HG03039 (cell line): ENCODE data around the gene SIX6.
"Not testable (repeated sequence)": the region's sequence is repeated elsewhere in the genome, so short reads cannot be mapped to it uniquely, and the experiment has no call there.

Source experiments
- ATAC-seq: cut with Tn5 transposase; IDR thresholded peaks from one replicate; pipeline ENCODE4 v1.9.1; 2021; ENCODE audit warnings: mild to moderate bottlenecking, moderate library complexity; ENCODE audit not compliant: unreplicated experiment

Gene SIX6

DNA sequence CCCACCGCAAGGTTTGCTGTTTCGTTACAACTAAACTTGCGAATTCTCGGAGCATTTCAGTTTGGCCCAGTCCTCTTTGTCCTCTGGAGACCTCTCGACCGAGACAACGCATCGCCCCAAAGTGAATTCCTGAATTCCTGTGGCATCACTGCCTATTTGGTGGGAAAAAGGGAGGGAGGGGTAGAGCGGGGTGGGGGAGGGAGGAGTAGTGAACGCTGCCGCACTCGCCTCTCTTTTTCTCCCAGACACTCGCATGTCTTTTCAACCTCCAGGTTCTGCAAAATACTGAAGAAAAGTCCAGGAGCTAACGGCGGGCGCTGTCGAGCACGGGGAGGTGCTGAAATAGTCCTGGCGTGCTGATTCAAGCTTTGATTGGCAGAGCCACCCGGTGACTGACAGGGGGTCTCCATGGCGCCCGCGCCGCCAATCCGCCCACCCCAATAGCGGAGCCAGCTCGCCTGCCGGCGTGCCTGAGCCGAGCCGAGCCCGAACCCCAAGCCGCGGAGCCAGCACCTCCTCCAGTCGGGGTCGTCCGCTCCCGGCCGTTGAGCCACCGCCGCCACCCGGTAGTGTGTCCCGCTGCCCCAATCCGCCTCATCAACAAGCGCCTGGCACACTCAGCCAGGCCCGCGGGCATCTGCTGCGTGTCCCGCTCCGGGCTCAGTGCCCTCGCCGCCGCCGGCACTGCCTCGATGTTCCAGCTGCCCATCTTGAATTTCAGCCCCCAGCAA, at the start of gene SIX6:
Gene SIX6, plus strand, starts transcription at position 440 of the 731 bp plus-strand sequence. Its CDS starts 253 bp downstream, at position 693.
- ATAC-seq: no peak

GRCh38 chr14:60480248-60480647, 28.7 kb upstream of the SIX6 start:
- not testable (repeated sequence) for ATAC-seq

GRCh38 chr14:60482743-60483142, 26.2 kb upstream of the SIX6 start:
- no peak for ATAC-seq

- no peak for ATAC-seq
These were observed 23.8 kb upstream of the SIX6 start for GRCh38 chr14:60485057-60485597.

DNA sequence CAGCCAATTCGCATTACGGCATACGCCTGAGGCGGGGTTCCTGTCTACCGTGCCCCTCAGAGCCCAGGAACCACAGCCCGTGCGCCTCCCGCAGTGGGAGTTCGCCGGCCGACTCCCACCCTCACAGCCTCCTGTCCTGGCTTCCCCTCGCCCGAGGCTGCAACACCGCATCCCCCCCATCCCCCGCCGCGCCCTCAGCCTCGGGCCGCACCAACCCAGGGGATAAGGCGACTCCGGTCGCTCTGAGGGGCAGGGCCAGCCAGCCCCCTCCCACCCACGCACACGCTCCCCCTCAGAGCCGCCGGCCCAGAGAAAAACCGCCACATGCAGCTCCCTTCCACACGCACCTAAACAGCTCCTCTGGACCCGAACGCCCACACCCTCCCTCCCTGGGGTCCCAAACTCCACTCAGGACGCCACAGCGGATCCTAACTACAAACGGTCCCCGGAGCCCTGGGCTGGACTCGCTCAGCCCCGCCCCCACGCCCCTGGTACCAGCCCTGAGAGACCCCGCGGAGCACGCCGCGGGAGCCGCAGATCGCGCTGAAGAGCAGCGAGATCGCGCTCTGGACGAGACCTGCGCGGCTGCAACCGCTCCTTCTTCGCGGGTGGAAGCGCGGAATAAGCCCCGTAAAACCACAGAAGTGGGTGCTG, 23.2 kb upstream of the SIX6 start, which contains the start of gene C14orf39:
Gene C14orf39, minus strand, starts transcription at position 466 of the 654 bp plus-strand sequence. CDS start 985 bp downstream, outside the sequence.
- ATAC-seq: no peak

GRCh38 chr14:60487211-60487610, 21.7 kb upstream of the SIX6 start:
- ATAC-seq: no peak

DNA sequence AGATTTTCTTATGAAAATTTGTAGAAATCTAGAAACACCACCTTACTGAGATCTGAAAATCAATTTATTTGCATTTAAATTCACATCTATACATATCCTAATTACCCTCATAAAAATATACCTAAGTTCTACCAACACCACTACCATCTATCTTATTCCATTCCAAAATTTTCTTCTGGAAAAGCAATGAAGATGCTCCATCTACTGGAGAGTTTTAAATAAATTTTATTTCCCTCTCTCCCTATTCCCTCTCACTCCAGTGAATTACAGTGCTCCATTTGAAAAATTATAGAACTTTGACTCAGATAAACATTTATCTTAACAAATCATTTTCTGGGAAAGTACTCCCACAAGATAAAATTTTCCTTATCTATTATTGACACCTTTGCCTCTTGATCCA, 20.8 kb upstream of the SIX6 start:
- ATAC-seq: no peak

DNA sequence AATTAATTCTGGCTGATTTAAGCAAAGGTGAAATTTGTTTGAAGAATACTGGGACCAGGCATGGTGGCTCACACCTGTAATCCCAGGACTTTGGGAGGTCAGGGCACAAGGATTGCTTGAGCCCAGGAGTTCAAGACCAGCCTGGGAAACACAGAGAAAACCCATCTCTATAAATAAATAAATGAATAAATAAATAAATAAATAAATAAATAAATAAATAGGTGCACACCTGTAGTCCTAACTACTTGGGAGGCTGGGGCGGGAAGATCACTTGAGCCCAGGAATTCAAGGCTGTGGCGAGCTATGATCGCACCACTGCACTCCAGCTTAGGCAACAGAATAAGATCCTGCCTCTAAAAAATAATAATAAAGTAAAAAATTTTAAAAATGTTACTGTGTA, 18.7 kb upstream of the SIX6 start:
- ATAC-seq: no peak

DNA sequence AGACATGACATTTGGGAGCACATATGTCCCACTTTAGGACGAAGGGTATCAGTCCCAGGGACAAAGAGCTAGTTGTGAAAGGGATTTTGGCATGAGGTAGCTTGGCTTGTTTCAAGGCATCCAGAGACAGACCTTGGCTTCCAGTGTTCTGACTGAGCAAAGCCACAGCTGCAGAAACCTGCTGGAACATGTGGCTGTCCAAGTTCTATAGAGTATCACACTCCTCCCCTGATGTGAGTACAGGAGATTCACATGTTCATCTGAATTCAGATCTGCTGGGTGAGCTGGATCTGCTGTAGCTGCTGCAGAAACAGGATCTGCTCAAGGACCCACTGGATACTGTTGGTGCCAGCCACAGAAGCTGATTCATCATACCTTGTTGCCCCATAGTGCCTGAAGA, 13.0 kb upstream of the SIX6 start:
- ATAC-seq: no peak

DNA sequence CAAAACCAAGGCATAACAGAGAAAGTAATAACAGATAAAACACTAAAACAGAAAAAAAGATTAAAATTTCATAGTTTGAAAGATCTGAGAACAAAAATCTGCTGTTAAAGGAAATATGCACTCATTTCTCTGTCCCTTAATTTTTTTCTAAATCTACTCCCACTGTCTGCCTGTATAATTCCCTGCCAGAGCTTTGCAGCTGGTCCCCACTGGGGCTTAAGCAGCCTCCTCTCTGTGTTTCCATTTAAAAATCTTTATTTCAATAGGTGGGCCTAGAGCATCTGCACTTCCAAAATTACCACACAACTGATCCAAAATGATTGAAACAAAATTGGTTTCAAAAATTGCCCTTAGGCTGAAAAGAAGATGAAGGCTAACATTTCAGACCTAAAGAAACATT, 6.4 kb upstream of the SIX6 start:
- no peak for ATAC-seq

- no peak for ATAC-seq
These were observed 3.5 kb upstream of the SIX6 start for GRCh38 chr14:60505448-60505847.

DNA sequence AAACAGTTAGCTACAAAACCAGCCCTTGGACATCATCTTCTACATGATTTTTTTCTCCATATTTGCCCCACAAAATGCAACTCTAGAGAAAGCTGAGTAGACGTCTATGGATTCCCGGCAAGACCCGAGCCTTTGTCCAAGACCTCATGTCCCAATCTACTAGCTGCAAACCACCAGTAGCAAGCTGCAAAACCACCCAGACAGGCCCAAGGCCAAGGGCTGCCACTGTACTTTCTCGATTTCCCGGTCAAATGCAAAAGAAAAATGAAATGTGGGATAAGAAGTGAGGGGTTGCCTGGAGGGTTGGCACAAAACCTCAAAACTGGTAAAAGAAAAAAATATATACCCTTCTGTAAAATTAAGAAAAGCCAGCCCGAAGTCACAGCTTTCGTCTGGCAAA, 2.9 kb upstream of the SIX6 start:
- no peak for ATAC-seq

DNA sequence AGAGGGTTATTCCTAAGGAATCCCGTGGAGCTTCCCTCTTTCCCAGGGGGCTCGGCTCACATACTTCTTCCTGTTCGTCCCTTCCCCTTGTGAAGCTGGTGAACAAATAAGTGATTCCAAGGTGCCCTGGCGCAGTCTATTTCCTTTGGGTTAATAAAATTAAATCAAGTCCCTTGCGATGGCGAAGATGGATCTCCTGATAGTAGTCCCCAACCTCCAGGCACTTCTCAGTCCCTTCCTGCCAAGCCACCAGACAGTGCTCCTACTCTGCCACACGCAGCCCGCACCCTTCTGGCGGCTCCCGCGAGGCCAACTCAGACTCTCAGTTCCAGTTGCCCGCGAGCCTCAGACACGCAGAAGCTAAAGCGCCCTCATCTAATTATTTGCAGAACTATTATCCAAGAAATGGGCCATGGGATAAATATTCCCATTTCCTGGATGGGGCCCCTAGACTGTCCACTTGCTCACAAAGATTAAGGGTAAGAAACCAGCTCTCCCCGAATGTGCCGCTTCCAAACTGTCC, 2.4 kb upstream of the SIX6 start:
- ATAC-seq: no peak

DNA sequence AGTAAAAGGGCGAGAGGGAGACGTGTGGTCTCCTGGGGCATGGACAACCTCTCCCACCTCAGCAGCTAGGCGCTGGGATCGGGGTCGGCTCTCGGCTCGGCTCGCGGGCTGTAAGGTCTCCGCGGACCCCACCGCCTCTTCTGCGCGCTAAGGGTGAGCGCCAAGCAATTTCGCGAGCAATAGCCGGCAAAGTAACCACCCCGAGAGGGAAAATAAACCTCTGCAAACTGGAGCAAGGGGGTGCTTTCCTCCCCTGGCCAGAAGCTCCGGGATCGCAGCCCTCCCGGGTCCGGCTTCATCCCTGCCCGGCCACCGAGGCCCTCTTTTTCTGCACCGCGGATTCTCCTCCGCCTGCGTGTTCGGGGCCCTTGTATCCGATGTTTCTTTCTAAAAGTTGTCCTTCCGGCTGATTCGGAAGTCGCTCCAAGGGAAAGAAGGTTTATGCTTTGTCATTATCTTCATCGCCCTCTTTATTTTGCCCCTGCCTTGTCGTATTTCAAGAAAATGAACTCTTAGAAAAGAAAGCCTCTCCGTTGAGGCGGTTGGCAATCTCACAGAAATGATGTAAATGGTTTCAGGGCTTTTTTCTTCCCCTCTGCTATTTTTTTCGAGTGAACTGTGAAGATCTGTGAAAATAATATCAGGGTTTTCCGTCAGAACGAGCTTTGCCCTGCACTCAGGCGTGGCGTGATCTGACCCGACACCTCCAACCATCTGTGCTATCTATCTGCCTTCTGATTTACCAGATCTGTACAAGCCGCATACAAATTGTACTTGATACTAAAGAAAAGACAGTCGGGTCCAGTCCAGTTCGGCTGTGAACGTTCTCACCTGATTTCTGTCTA, 1.7 kb upstream of the SIX6 start:
- ATAC-seq: no peak

DNA sequence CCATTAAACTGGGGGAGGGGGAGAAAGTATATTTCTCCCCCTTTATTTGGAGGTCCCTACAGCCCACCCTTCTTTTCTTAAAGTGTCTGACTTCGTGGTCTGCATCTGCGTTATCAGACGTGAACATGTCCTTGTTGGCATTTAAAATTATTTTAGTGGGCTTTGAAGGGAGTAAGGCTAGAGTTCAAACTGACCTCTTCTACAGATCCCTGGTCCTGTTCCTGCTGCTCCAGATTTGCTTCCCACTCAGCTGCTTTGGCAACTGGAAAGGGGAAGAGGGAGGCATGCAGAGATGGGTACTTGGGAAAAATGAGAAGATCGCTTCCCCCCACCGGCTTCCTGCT, 611 bp upstream of the SIX6 start:
- no peak for ATAC-seq

GRCh38 chr14:60509438-60510253, 700 bp downstream of the SIX6 start:
- ATAC-seq: no peak

DNA sequence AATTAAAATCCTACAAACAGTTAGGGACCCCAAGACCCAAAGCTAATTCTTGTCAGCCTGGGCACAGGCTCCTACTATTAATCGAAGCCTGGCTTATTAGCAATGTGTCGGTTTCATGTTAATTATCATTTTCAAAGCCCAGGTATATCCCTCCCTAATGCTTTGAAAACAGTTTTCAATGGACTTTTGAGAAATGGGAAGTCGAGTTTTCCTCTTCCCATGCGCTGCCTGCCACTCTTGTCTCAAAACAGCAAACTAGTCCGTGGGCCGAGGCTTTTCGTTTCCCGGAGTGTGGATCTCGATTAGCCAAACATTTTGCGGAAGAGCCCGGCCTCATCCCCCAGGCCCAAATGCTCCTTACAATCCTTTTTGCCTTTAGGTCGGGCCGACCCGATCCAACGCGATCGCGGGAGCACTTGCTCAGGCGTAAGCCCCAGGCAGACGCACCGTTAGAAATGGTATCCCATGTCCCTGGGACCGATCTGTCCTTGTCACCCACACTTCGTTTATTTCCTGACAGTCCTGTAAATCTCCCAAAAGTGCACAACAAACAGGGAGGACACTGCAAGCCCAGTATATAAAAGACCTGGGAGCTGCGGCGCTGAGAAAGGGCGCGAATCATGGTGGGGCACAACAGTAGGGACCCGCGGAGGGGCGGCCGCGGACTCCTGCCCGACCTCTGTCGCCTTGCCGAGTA, 1.5 kb downstream of the SIX6 start:
- ATAC-seq: no peak

GRCh38 chr14:60510951-60511599, 2.1 kb downstream of the SIX6 start:
- ATAC-seq: no peak

- no peak for ATAC-seq
These were observed 3.2 kb downstream of the SIX6 start for GRCh38 chr14:60512126-60512525.
